WTC11 (cell line): ENCODE data around the gene ZBTB20. TPM values are rescaled to one million over a fixed set of nuclear protein-coding genes. Genes with fewer than 3 reads are reported as not detected.
A peak's percentile ranks its signal among the peaks of the same experiment; 100 is the strongest.

ENCODE experiments used
- ATAC-seq: fragments of 200-7000 bp; cut with Tn5 transposase; 2 replicates; pipeline ENCODE4 v1.10.0; 2021; ENCODE audit warnings: mild to moderate bottlenecking, moderate library complexity
- Bru-seq: library from RNA; stranded (reverse); fragments of 400-500 nt; gene quantifications from one replicate; lab custom pipeline; 2021; lab: Mats Ljungman, UMichigan
- CTCF ChIA-PET: fragments of 300-600 bp; sonication (Branson Sonifier 250); formaldehyde crosslinking; loops from one replicate; lab custom pipeline; 2021; ENCODE audit warnings: antibody characterized with exemption; lab: Charles Lee
- POLR2A ChIA-PET: fragments of 350-600 bp; sonication (Branson Sonifier 250); formaldehyde crosslinking; loops from one replicate; lab custom pipeline; 2021; ENCODE audit warnings: antibody characterized with exemption; lab: Charles Lee
- DNase-seq: peaks from one replicate; pipeline ENCODE4 v3.0.0; 2021; ENCODE audit warnings: low spot score
- H3K27ac Mint-ChIP-seq: 2 replicates; pipeline ENCODE4 v1.8.0; 2021; ENCODE audit warnings: mixed read lengths
- H3K27me3 Mint-ChIP-seq: 2 replicates; pipeline ENCODE4 v1.8.0; 2021; ENCODE audit warnings: low read depth, mild to moderate bottlenecking, moderate library complexity, mixed read lengths
- H3K36me3 Mint-ChIP-seq: 2 replicates; pipeline ENCODE4 v1.8.0; 2021; ENCODE audit warnings: mixed read lengths
- H3K4me1 Mint-ChIP-seq: 2 replicates; pipeline ENCODE4 v1.8.0; 2022; ENCODE audit warnings: mixed read lengths
- H3K4me3 Mint-ChIP-seq: 2 replicates; pipeline ENCODE4 v1.8.0; 2021; ENCODE audit warnings: mild to moderate bottlenecking, moderate library complexity, mixed read lengths
- H3K9me3 Mint-ChIP-seq: 2 replicates; pipeline ENCODE4 v1.8.0; 2021; ENCODE audit warnings: mixed read lengths
- ELF4 ChIP-seq: sonication (generic); formaldehyde crosslinking; IDR thresholded peaks from 2 replicates; pipeline ENCODE4 v1.8.1; 2022; ENCODE audit warnings: low read depth, mild to moderate bottlenecking, moderate library complexity, missing genetic modification reagents
- FOXP1 ChIP-seq: sonication (generic); formaldehyde crosslinking; IDR thresholded peaks from 2 replicates; pipeline ENCODE4 v1.8.0; 2022; ENCODE audit warnings: missing genetic modification reagents, mild to moderate bottlenecking, moderate library complexity, borderline replicate concordance
- GABPB1 ChIP-seq: sonication (generic); formaldehyde crosslinking; IDR thresholded peaks from 2 replicates; pipeline ENCODE4 v1.8.1; 2023; ENCODE audit warnings: mild to moderate bottlenecking, missing genetic modification reagents
- HMGA2 ChIP-seq: fragments of 250-450 bp; sonication (Bioruptor Pico); IDR thresholded peaks from 2 replicates; pipeline ENCODE4 v1.4.0; 2021; ENCODE audit warnings: mild to moderate bottlenecking, moderate library complexity
- MYBL2 ChIP-seq: sonication (generic); formaldehyde crosslinking; IDR thresholded peaks from 2 replicates; pipeline ENCODE4 v1.8.1; 2023; ENCODE audit warnings: mild to moderate bottlenecking, moderate library complexity, missing genetic modification reagents
- NR2C2 ChIP-seq: sonication (generic); formaldehyde crosslinking; IDR thresholded peaks from 2 replicates; pipeline ENCODE4 v1.8.0; 2022; ENCODE audit warnings: mild to moderate bottlenecking, missing genetic modification reagents
- NR3C1 ChIP-seq: sonication (generic); formaldehyde crosslinking; conservative IDR thresholded peaks from 2 replicates; pipeline ENCODE4 v1.8.1; 2023; ENCODE audit warnings: low read depth, mild to moderate bottlenecking, missing genetic modification reagents
- SMAD4 ChIP-seq: sonication (generic); formaldehyde crosslinking; IDR thresholded peaks from 2 replicates; pipeline ENCODE4 v1.8.0; 2022; ENCODE audit warnings: mild to moderate bottlenecking, missing genetic modification reagents
- TEAD1 ChIP-seq: sonication (generic); formaldehyde crosslinking; IDR thresholded peaks from 2 replicates; pipeline ENCODE4 v1.8.0; 2022; ENCODE audit warnings: mild to moderate bottlenecking, missing genetic modification reagents
- TEAD4 ChIP-seq: sonication (generic); formaldehyde crosslinking; IDR thresholded peaks from 2 replicates; pipeline ENCODE4 v1.8.0; 2022; ENCODE audit warnings: mild to moderate bottlenecking, missing genetic modification reagents
- ZNF512 ChIP-seq: sonication (generic); formaldehyde crosslinking; IDR thresholded peaks from 2 replicates; pipeline ENCODE4 v1.8.1; 2022; ENCODE audit warnings: missing genetic modification reagents, borderline replicate concordance
- long read RNA-seq, 3 experiments: library from RNA in 1 of 3; library from capped mRNA in 1 of 3; library from polyadenylated mRNA in 1 of 3; unstranded in 2 of 3; stranded (forward) in 1 of 3; transcript quantifications; one replicate each; pipeline ENCODE4 v2.0.0, GENCODE V29; 2021
- total RNA-seq: library from RNA; stranded (reverse); gene quantifications from 3 replicates; pipeline ENCODE4 v1.2.3, GENCODE V29; 2021
- TF ChIP-seq, protein P1 (sequence below): sonication (generic); formaldehyde crosslinking; IDR thresholded peaks from 2 replicates; pipeline ENCODE4 v1.8.0; 2022; ENCODE audit warnings: mild to moderate bottlenecking, missing genetic modification reagents
- TF ChIP-seq, protein P2 (sequence below): sonication (generic); formaldehyde crosslinking; IDR thresholded peaks from 2 replicates; pipeline ENCODE4 v1.8.0; 2023; ENCODE audit warnings: mild to moderate bottlenecking, missing genetic modification reagents
- TF ChIP-seq, protein P3 (sequence below): sonication (generic); formaldehyde crosslinking; IDR thresholded peaks from 2 replicates; pipeline ENCODE4 v1.8.1; 2022; ENCODE audit warnings: low read depth, mild to moderate bottlenecking, moderate library complexity, missing genetic modification reagents, borderline replicate concordance
- TF ChIP-seq, protein P4 (sequence below): sonication (generic); formaldehyde crosslinking; IDR thresholded peaks from 2 replicates; pipeline ENCODE4 v1.8.1; 2022; ENCODE audit warnings: low read depth, missing genetic modification reagents, borderline replicate concordance

The ZBTB20 gene
- total RNA-seq (1.1 to 1.5 TPM (median 1.3 TPM) in 3 replicates), Bru-seq, nascent RNA (percentile 47 among the genes with signal in this experiment)
- long read RNA-seq, experiment 1, partial matches to known transcripts: 0 of 9 reads
- long read RNA-seq, experiment 1, other reads (novel, unspliced or antisense): 9 of 9 reads
- long read RNA-seq, experiment 2, partial matches to known transcripts: 0 of 3 reads
- long read RNA-seq, experiment 2, other reads (novel, unspliced or antisense): 3 of 3 reads
- long read RNA-seq, experiment 3: 0 reads

DNA sequence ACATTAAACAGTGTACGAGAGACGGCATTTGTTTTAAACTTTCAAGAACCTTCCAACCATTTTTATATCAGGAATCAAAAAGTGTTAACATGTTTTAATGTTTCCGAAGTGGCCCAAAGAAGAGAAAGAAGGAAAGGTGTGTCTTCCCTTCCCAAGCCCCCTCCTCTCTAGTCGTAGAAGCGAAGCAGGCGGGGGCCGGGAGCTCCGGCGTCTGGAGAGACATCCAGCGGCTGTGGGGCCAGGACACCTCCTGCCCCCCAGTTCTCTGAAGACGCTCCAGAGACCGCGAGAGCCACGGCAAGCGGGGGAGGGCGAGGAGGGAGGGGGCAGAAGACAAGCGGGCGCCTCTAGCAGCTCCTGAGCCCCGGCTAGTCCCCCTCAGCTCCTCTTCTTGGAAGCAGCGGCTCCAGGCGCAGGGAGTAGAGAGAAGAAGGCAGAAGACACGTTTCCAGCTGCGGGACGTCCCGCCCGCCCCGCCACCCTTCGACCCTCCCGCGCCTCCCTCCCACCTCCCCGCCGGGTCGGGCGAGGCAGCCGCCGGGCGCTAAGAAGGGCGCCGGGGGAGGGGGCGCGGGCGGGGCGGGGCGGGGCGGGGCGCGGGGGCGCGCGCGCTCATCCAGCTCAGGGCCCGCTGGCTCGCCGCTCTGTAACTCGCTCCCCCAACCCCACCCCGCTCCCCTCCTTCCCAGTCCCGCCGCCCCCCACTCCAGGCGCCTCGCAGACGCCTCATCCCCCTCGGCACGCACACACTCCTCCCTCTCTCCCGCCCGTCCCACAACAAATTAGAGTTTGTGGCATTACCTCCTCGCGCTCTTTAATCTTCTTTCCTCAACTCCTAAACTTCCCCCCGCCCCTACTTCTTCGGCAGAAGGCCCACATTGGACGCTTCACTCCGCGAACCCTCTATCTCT, at the start of gene ZBTB20:
Gene ZBTB20 (minus strand): TSS at position 871 of the 911 bp plus-strand sequence.
- H3K27ac Mint-ChIP-seq: peak within 1 kb of the TSS; percentile 98
- ChIA-PET POLR2A (interaction anchor here (0.8 to 1.6 kb wide), 3 partner anchors 12 to 512 kb away, joined by 3 to 5 read pairs (median 3); no protein-coding TSS in a partner anchor), CTCF (interaction anchor here (0.6 to 2.1 kb wide), 3 partner anchors 319 to 638 kb away, joined by 3 to 5 read pairs (median 4); no protein-coding TSS in a partner anchor)
- ATAC-seq: peak; percentile 9
- no peaks in the 10 kb centered on the region for H3K27me3 Mint-ChIP-seq
- H3K36me3 Mint-ChIP-seq: no peaks in the 10 kb centered on the region
- peak within 1 kb of the TSS; percentile 92 for H3K4me3 Mint-ChIP-seq
- TF ChIP-seq ELF4 (CRISPR knock-in tag): no peak
- TF ChIP-seq, protein P1, sequence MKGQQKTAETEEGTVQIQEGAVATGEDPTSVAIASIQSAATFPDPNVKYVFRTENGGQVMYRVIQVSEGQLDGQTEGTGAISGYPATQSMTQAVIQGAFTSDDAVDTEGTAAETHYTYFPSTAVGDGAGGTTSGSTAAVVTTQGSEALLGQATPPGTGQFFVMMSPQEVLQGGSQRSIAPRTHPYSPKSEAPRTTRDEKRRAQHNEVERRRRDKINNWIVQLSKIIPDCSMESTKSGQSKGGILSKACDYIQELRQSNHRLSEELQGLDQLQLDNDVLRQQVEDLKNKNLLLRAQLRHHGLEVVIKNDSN (CRISPR knock-in tag): 0 out of 2 replicates have a peak, but pooled peaks have one; percentile 21
- TF ChIP-seq, all 79 proteins: peak for 1
- DNase-seq: peak; percentile 71
- Mint-ChIP-seq H3K4me1 (peaks cover 17% of the 10 kb centered on the region), H3K9me3 (0 out of 2 replicates have a peak, but pooled peaks cover 4% of the 10 kb centered on the region)

DNA sequence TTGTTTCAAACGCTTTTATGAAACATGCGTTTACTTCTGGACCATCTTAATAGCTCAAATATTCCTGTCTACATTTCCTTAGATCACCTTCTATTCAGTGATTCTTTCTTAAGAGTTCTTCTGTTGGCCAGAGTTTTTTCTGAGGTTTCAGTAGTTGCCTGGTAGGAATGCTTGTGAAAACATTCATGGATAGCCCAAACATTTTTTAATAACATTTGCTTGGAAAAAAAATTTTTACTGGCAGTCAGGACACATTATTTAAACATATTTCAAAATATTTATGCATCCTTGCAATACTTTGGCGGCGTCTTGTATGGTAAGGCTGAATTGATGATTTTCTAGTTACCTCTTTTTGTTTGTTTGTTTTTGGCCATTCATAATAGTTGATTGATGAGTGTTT, 47.4 kb upstream of the ZBTB20 start:
- Mint-ChIP-seq H3K36me3 (peaks cover 19% of the 10 kb centered on the region), H3K4me3 (no peak overlapping the region), H3K27me3 (no peaks in the 10 kb centered on the region), H3K9me3 (peaks cover 50% of the 10 kb centered on the region), H3K4me1 (no peaks in the 10 kb centered on the region), H3K27ac (no peak overlapping the region)
- ATAC-seq (no peak), DNase-seq (no peak)
- CTCF ChIA-PET: no interaction called here
- POLR2A ChIA-PET: no interaction called here
- no peak for TF ChIP-seq FOXP1 (CRISPR knock-in tag)
- no peak for TF ChIP-seq HMGA2 (CRISPR knock-in tag)
- no peak for TF ChIP-seq NR3C1 (CRISPR knock-in tag)
- TF ChIP-seq SMAD4 (CRISPR knock-in tag): no peak
- TF ChIP-seq, protein P2, sequence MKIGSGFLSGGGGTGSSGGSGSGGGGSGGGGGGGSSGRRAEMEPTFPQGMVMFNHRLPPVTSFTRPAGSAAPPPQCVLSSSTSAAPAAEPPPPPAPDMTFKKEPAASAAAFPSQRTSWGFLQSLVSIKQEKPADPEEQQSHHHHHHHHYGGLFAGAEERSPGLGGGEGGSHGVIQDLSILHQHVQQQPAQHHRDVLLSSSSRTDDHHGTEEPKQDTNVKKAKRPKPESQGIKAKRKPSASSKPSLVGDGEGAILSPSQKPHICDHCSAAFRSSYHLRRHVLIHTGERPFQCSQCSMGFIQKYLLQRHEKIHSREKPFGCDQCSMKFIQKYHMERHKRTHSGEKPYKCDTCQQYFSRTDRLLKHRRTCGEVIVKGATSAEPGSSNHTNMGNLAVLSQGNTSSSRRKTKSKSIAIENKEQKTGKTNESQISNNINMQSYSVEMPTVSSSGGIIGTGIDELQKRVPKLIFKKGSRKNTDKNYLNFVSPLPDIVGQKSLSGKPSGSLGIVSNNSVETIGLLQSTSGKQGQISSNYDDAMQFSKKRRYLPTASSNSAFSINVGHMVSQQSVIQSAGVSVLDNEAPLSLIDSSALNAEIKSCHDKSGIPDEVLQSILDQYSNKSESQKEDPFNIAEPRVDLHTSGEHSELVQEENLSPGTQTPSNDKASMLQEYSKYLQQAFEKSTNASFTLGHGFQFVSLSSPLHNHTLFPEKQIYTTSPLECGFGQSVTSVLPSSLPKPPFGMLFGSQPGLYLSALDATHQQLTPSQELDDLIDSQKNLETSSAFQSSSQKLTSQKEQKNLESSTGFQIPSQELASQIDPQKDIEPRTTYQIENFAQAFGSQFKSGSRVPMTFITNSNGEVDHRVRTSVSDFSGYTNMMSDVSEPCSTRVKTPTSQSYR (CRISPR knock-in tag): no peak
- no peak for TF ChIP-seq MYBL2 (CRISPR knock-in tag)
- TF ChIP-seq, protein P3, sequence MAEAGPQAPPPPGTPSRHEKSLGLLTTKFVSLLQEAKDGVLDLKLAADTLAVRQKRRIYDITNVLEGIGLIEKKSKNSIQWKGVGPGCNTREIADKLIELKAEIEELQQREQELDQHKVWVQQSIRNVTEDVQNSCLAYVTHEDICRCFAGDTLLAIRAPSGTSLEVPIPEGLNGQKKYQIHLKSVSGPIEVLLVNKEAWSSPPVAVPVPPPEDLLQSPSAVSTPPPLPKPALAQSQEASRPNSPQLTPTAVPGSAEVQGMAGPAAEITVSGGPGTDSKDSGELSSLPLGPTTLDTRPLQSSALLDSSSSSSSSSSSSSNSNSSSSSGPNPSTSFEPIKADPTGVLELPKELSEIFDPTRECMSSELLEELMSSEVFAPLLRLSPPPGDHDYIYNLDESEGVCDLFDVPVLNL (CRISPR knock-in tag): no peak

- Mint-ChIP-seq H3K27ac (no peak overlapping the region), H3K27me3 (no peaks in the 10 kb centered on the region), H3K4me3 (no peak overlapping the region)
- no peak for ATAC-seq
- POLR2A ChIA-PET: no interaction called here
- no peak for TF ChIP-seq TEAD4
- TF ChIP-seq NR2C2: no peak
- TF ChIP-seq, protein P4, sequence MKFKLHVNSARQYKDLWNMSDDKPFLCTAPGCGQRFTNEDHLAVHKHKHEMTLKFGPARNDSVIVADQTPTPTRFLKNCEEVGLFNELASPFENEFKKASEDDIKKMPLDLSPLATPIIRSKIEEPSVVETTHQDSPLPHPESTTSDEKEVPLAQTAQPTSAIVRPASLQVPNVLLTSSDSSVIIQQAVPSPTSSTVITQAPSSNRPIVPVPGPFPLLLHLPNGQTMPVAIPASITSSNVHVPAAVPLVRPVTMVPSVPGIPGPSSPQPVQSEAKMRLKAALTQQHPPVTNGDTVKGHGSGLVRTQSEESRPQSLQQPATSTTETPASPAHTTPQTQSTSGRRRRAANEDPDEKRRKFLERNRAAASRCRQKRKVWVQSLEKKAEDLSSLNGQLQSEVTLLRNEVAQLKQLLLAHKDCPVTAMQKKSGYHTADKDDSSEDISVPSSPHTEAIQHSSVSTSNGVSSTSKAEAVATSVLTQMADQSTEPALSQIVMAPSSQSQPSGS: no peak
- no peak for TF ChIP-seq SMAD4 (CRISPR knock-in tag)
- TF ChIP-seq ZNF512 (CRISPR knock-in tag): no peak
- TF ChIP-seq TEAD1 (CRISPR knock-in tag): no peak
- TF ChIP-seq GABPB1 (CRISPR knock-in tag): no peak
- TF ChIP-seq, all 79 proteins: peak for 0
- Mint-ChIP-seq H3K36me3 (peaks cover 21% of the 10 kb centered on the region), H3K4me1 (peaks cover 9% of the 10 kb centered on the region), H3K9me3 (peaks cover 56% of the 10 kb centered on the region)
- CTCF ChIA-PET: no interaction called here
- DNase-seq: no peak
Observed at GRCh38 chr3:115190747-115191146, 43.7 kb upstream of the ZBTB20 start.
